Colonic mucosa (tissue), 4 donors: ENCODE measurements around the gene NTM. TPM values are rescaled to one million over a fixed set of nuclear protein-coding genes. Genes with fewer than 3 reads are reported as not detected.

ENCODE experiments used
- DNase-seq: peaks from one replicate; pipeline ENCODE4 v3.0.0-alpha.2; 2020
- H3K27ac ChIP-seq: fragments of 200-600 bp; one replicate; pipeline ENCODE4 v1.8.0; 2021
- H3K27me3 ChIP-seq: fragments of 200-600 bp; one replicate; pipeline ENCODE4 v1.8.0; 2021
- H3K36me3 ChIP-seq: fragments of 200-600 bp; one replicate; pipeline ENCODE4 v1.8.0; 2021
- H3K4me1 ChIP-seq: fragments of 200-600 bp; one replicate; pipeline ENCODE4 v1.8.0; 2021; ENCODE audit warnings: mild to moderate bottlenecking
- H3K4me3 ChIP-seq: fragments of 200-600 bp; one replicate; pipeline ENCODE4 v1.8.0; 2021
- H3K9ac ChIP-seq, 2 donors: one replicate each; pipeline ENCODE4 v1.7.0; 2013; ENCODE audit warnings: control low read depth in 2 of 2, low read depth in 2 of 2, low read length in 2 of 2
- H3K9me3 ChIP-seq: fragments of 200-600 bp; one replicate; pipeline ENCODE4 v1.8.0; 2021
- CTCF ChIP-seq: fragments of 200-600 bp; IDR thresholded peaks from one replicate; pipeline ENCODE4 v1.8.0; 2022; ENCODE audit warnings: antibody characterized with exemption, mild to moderate bottlenecking
- intact Hi-C: fragments of 100-400 bp; cut with DNase I; formaldehyde crosslinking; loops from one replicate; pipeline ENCODE4 v1.14.1; 2022
- total RNA-seq, 2 donors: library from RNA; stranded (reverse); fragmentation: NEBNext Ultra II Directional in 1 of 2; extraction: Animal tissue kit (Norgen Biotek cat#: 25700) in 1 of 2; gene quantifications; one replicate each; pipeline ENCODE4 v1.2.1, GENCODE V29; 2021
- donor health status: healthy.
- donor health status: DM: no; HTN: no; CAD: no.
- donor health status: DM: no; HTN: no; CAD: no.

Gene NTM
- total RNA-seq, 2 donors from 2014 or later: 1.6 to 2.8 TPM

GRCh38 chr11:131580476-131580875, 210.1 kb downstream of the NTM start:
- H3K4me3 ChIP-seq: no peak overlapping the region
- H3K9me3 ChIP-seq: no peaks in the 10 kb centered on the region
- intact Hi-C loops: no loop called here
- no peak overlapping the region for H3K27ac ChIP-seq
- no peak for DNase-seq
- TF ChIP-seq CTCF: no peak
- H3K9ac ChIP-seq: no peak overlapping the region
- no peaks in the 10 kb centered on the region for H3K27me3 ChIP-seq
- H3K36me3 ChIP-seq: no peaks in the 10 kb centered on the region
- H3K4me1 ChIP-seq: no peaks in the 10 kb centered on the region

DNA sequence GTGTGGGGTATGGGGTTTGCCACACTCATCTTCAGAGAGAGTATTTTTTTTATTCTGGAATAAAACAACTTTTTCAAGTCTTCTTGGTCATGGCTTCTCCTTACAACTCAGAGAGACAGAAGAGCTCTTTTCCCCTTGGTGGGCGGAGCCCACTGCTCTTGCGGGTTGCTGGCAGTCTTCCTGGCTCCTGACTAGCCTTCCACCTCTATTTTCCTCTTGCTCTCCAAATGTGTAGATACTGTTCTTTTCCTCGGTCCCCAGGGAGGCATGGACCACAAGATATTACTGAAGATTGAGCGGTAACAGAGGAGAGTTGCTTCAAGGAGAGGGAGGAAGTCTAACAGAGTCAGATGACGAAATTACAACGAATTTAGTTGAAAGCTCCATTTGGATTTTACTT, 210.6 kb downstream of the NTM start:
- Histone ChIP-seq H3K9ac (no peak overlapping the region), H3K36me3 (no peaks in the 10 kb centered on the region), H3K27me3 (no peaks in the 10 kb centered on the region), H3K9me3 (no peaks in the 10 kb centered on the region), H3K4me1 (no peaks in the 10 kb centered on the region), H3K4me3 (no peak overlapping the region), H3K27ac (no peak overlapping the region)
- DNase-seq: no peak
- intact Hi-C loops: no loop called here
- TF ChIP-seq CTCF: no peak

- TF ChIP-seq CTCF: no peak
- H3K36me3 ChIP-seq: no peaks in the 10 kb centered on the region
- H3K27me3 ChIP-seq: no peaks in the 10 kb centered on the region
- no peak overlapping the region for H3K27ac ChIP-seq
- no peak overlapping the region for H3K9ac ChIP-seq
- intact Hi-C loops: no loop called here
- H3K9me3 ChIP-seq: no peaks in the 10 kb centered on the region
- no peaks in the 10 kb centered on the region for H3K4me1 ChIP-seq
- no peak overlapping the region for H3K4me3 ChIP-seq
- DNase-seq: no peak
Measured at GRCh38 chr11:131582021-131582525, 211.7 kb downstream of the NTM start.

- H3K9ac ChIP-seq: no peak overlapping the region
- no peaks in the 10 kb centered on the region for H3K36me3 ChIP-seq
- no peak overlapping the region for H3K4me3 ChIP-seq
- H3K9me3 ChIP-seq: no peaks in the 10 kb centered on the region
- H3K4me1 ChIP-seq: no peaks in the 10 kb centered on the region
- H3K27me3 ChIP-seq: no peaks in the 10 kb centered on the region
- intact Hi-C loops: no loop called here
- DNase-seq: no peak
- H3K27ac ChIP-seq: no peak overlapping the region
- no peak for TF ChIP-seq CTCF
Measured at GRCh38 chr11:131583421-131583820, 213.0 kb downstream of the NTM start.

DNA sequence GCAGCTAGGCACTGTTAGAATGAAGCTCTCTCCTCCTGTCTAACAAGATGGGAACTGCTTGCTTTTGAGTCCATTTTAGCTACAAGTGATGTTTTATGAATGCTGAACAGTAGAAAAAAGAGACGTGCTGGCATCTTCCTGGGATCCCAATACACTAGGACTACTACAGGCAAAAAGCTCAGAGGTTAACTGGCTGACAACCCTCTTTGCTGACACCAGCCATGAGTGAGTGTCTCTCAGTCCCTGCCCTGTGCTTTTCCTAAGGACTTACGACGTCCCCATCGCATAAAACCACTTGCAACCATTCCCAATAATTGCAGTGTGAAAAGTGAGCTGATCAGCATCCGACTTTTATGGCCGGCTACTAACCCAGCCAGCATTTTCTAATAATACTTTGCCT, 213.5 kb downstream of the NTM start:
- H3K27ac ChIP-seq: no peak overlapping the region
- no peaks in the 10 kb centered on the region for H3K4me1 ChIP-seq
- intact Hi-C loops: no loop called here
- H3K9ac ChIP-seq: no peak overlapping the region
- no peaks in the 10 kb centered on the region for H3K9me3 ChIP-seq
- no peaks in the 10 kb centered on the region for H3K27me3 ChIP-seq
- H3K36me3 ChIP-seq: no peaks in the 10 kb centered on the region
- no peak overlapping the region for H3K4me3 ChIP-seq
- TF ChIP-seq CTCF: no peak
- DNase-seq: no peak
